Measurements from ENCODE around the gene NSD1.

Gene NSD1

DNA sequence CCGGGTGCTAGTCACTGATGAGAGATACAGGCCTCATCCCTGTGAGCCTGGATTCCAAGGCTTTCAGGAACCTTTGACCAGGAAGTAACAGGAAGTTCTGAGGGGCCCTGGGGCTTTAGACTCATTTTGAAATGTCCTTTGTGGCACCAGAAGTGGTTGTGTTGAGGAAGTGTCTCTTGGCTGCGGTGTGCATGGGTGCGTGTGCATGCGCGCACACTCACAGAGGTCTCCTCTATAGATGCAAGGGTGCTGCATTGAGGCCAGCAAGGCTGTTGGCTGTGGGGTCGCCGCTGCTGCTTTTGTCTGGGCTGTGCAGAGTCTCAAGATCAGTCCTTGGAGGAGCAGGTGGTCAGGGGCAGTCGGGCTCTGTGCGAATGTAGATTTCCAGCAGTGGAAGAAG, 162.4 kb downstream of the NSD1 start:
- Histone ChIP-seq H3K27ac (ENCODE audit: low read depth, low read length) (no peak overlapping the region), H3K27me3 (ENCODE audit: insufficient read depth, low read length) (no peaks in the 10 kb centered on the region), H3K36me3 (ENCODE audit: insufficient read depth, low read length) (peaks cover 74% of the 10 kb centered on the region), H3K9me3 (ENCODE audit: insufficient read depth, low read depth, low read length) (no peaks in the 10 kb centered on the region), H3K9ac (ENCODE audit: low read depth, low read length) (no peak overlapping the region), H3K4me1 (ENCODE audit: insufficient read depth, low read length) (peaks cover 24% of the 10 kb centered on the region), H3K4me3 (ENCODE audit: low read length) (no peak overlapping the region)
- 98% methylated on average over 9 of the region's 9 CpGs for WGBS

DNA sequence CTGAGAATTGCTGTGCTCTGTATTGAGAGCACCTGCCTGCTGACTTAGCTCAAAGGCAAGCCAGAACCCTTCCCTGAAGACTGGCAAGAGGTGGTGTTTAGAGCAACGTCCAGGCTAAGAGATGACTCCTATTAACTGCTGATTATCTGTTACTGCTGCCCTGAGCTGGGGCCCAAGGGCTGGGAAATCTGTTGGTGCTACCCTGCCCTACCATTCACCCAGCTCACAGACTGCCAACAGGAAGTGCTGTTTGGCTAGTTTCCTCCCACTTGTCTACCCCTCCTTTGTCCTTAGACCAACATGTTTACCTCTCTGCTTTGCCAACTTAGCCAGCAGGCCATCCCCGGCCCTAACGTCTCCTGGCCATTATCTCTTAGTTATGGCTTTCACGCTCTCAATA, 163.0 kb downstream of the NSD1 start:
- Histone ChIP-seq H3K27me3 (ENCODE audit: insufficient read depth, low read length) (no peaks in the 10 kb centered on the region), H3K27ac (ENCODE audit: low read depth, low read length) (no peak overlapping the region), H3K9me3 (ENCODE audit: insufficient read depth, low read depth, low read length) (no peaks in the 10 kb centered on the region), H3K9ac (ENCODE audit: low read depth, low read length) (no peak overlapping the region), H3K4me3 (ENCODE audit: low read length) (no peak overlapping the region), H3K4me1 (ENCODE audit: insufficient read depth, low read length) (peaks cover 24% of the 10 kb centered on the region), H3K36me3 (ENCODE audit: insufficient read depth, low read length) (peaks cover 76% of the 10 kb centered on the region)
- 90% methylated on average over 4 of the region's 4 CpGs for WGBS

DNA sequence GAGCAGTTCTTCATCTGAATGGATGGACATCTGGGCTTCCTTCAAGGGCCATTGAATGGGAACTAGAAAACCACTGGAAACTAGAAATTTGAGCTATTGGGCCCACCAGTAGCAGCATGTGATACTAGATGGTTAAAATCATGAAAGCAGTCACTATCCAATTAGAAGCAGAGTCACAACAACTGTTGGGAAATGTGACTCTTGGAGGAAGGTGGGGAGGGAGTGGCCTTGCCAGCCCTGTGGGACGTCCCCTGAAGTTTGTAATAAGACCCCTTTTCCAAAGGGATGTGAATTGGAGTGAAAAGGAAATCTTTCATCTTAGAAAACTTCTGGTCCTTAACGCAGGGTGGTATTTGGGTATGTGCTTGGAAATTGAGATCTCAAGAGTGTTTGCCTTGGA, 164.3 kb downstream of the NSD1 start:
- Histone ChIP-seq H3K9ac (ENCODE audit: low read depth, low read length) (no peak overlapping the region), H3K27ac (ENCODE audit: low read depth, low read length) (no peak overlapping the region), H3K4me3 (ENCODE audit: low read length) (no peak overlapping the region), H3K36me3 (ENCODE audit: insufficient read depth, low read length) (peaks cover 62% of the 10 kb centered on the region), H3K4me1 (ENCODE audit: insufficient read depth, low read length) (peaks cover 24% of the 10 kb centered on the region), H3K27me3 (ENCODE audit: insufficient read depth, low read length) (no peaks in the 10 kb centered on the region), H3K9me3 (ENCODE audit: insufficient read depth, low read depth, low read length) (no peaks in the 10 kb centered on the region)
- 85% methylated on average over 2 of the region's 2 CpGs for WGBS

DNA sequence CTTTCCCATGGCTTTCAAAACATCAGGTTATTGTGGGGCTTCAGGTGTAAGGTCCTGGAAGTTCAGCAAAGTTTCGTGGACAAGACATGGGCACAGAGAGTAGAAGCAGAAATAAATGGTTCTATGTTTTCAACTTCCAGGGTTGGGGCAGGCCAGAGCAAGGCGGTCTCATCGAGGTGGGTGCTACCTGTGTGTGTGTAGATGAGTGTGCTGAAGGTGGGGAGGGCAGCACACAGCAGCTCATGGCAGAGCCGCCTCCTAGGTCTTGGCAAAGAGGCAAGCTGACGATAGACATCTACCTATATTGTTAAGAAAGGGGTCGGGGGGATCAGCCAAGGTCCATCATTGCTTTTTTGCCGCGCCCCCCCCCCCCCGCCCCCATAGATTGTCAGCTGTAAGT, 166.1 kb downstream of the NSD1 start:
- Histone ChIP-seq H3K36me3 (ENCODE audit: insufficient read depth, low read length) (peaks cover 46% of the 10 kb centered on the region), H3K4me3 (ENCODE audit: low read length) (no peak overlapping the region), H3K9me3 (ENCODE audit: insufficient read depth, low read depth, low read length) (no peaks in the 10 kb centered on the region), H3K4me1 (ENCODE audit: insufficient read depth, low read length) (peaks cover 25% of the 10 kb centered on the region), H3K9ac (ENCODE audit: low read depth, low read length) (no peak overlapping the region), H3K27ac (ENCODE audit: low read depth, low read length) (no peak overlapping the region), H3K27me3 (ENCODE audit: insufficient read depth, low read length) (no peaks in the 10 kb centered on the region)
- WGBS = 91% methylated on average over 9 of the region's 9 CpGs

DNA sequence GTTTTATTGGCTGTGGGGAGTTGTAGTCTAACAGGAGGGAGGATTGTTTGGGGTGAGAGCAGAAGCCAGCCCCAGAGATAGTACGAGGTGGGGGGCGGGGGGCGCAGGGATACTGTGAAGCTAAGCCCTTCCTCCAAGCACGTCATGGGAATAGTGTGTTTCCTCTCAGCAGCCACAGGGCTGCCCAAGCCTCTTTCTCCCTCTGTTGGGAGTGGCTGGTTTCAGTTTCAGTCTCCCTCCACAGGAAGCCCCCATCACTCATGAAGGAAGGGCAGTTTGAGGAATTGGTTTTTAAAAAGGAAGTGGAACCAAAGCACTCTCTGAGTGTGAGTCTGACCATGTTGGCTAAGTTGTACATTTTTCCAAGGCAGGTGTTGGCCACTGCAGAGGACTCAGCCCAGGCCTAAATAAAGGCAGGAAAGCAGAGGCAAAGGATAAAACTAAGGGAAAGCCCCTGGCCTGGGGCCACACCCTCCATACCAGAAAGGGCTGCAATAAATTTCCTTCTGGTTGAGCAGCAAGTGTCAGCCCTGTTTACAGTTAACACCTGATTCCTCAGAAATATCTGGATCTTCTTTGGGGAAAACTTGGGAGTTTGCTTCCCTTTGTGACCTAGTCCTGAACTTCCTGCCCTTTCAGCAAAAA, 166.8 kb downstream of the NSD1 start:
- Histone ChIP-seq H3K27ac (ENCODE audit: low read depth, low read length) (peak overlapping the region; percentile 39; the same call in 1 of the 2 replicates), H3K27me3 (ENCODE audit: insufficient read depth, low read length) (no peaks in the 10 kb centered on the region), H3K9ac (ENCODE audit: low read depth, low read length) (no peak overlapping the region), H3K9me3 (ENCODE audit: insufficient read depth, low read depth, low read length) (no peaks in the 10 kb centered on the region), H3K4me1 (ENCODE audit: insufficient read depth, low read length) (peaks cover 29% of the 10 kb centered on the region), H3K36me3 (ENCODE audit: insufficient read depth, low read length) (peaks cover 46% of the 10 kb centered on the region), H3K4me3 (ENCODE audit: low read length) (no peak overlapping the region)
- WGBS = 76% methylated on average over 4 of the region's 4 CpGs

DNA sequence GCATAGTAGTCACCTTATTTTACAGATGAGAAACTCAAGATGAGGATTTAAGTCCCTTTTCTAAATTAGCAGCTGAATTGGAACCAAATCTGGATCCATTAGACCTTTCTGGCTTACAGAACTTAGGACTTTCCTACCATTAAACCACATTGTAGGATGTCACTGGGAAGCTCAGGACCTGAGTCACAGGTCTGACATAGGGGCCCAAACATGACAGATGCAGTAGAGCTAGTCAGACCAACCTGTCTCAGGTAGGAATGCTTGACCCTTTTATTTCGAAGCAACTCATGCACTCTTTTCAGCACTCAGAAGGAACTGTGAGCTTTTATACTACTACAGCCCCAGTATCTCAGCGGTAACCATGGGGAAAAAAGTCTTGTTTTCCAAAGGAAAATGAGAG, 167.4 kb downstream of the NSD1 start:
- Histone ChIP-seq H3K27me3 (ENCODE audit: insufficient read depth, low read length) (no peaks in the 10 kb centered on the region), H3K36me3 (ENCODE audit: insufficient read depth, low read length) (peaks cover 46% of the 10 kb centered on the region), H3K9ac (ENCODE audit: low read depth, low read length) (no peak overlapping the region), H3K4me1 (ENCODE audit: insufficient read depth, low read length) (peaks cover 29% of the 10 kb centered on the region), H3K4me3 (ENCODE audit: low read length) (no peak overlapping the region), H3K9me3 (ENCODE audit: insufficient read depth, low read depth, low read length) (no peaks in the 10 kb centered on the region), H3K27ac (ENCODE audit: low read depth, low read length) (peak overlapping the region; percentile 39; the same call in 1 of the 2 replicates)
- WGBS = 92% methylated on average over 2 of the region's 2 CpGs

DNA sequence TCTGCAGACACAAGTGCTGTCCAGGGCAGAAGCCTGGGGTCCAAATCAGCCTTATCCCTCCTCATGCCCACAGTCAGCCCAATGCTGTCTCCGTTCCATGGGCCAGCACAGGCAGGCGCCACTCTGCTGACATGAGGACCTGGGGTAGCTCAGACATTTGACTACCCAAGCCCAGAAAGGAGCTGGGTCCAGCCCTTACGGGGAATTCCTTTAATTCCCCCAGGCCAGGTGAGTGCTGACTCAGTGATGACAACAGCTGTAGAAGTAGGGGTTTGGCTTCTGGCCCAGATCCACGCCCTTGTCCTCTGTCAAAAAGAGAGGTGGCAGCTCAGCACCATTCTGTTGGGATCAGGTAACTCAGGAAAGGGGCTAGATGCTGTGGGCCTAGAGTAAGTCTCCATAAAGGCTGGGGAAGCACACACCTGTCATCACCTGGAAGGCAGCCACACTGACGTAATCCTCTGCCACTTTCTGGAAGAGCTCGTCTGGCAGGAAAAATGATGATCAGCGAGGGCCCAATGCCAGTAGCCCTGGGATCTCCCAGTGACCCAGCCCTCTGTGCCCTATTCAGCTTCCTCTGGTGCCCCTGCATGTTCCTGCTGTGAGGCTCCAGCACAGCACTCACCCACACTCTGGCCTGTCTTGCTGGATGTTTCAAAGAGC, 168.1 kb downstream of the NSD1 start:
- no peak overlapping the region for H3K27ac ChIP-seq (ENCODE audit: low read depth, low read length)
- peaks cover 46% of the 10 kb centered on the region for H3K36me3 ChIP-seq (ENCODE audit: insufficient read depth, low read length)
- no peaks in the 10 kb centered on the region for H3K27me3 ChIP-seq (ENCODE audit: insufficient read depth, low read length)
- H3K9me3 ChIP-seq (ENCODE audit: insufficient read depth, low read depth, low read length) = no peaks in the 10 kb centered on the region
- no peak overlapping the region for H3K4me3 ChIP-seq (ENCODE audit: low read length)
- 92% methylated on average over 7 of the region's 7 CpGs for WGBS
- H3K4me1 ChIP-seq (ENCODE audit: insufficient read depth, low read length) = peaks cover 29% of the 10 kb centered on the region
- no peak overlapping the region for H3K9ac ChIP-seq (ENCODE audit: low read depth, low read length)

DNA sequence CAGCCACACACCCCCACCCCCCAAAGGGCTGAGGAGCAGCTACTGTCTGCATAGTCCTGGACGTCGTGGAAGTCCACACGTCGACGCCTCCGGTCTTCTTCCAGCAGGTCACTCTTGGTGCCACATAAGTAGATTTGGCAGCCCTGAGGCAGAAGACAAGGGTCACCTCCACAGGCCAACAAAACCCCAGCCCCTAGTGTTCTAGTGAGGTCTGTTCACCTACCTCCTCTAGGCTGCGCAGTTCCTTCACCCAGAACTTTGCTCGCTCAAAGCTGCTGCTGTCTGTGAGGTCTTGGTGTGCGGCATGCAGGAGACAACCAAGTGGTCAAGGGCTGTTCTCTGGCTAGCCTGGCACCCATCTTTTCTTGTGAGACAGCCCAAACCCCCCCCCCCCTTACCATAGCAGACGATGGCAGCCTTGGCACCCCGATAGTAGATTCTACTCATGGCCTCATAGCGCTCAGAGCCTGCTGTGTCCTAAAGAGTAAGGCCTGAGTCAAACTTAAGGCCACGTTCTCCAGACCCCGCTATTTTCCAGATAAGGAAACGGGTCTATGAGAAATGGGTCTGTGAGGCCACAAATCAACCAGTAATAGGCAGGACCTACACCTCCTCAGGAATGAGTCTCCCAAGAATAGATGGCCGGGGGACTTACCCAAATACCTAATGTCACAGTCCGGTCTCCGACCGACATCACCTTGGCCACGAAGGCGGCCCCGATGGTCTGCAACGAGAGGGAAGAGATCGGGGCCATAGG, 169.0 kb downstream of the NSD1 start:
- Histone ChIP-seq H3K27me3 (ENCODE audit: insufficient read depth, low read length) (no peaks in the 10 kb centered on the region), H3K36me3 (ENCODE audit: insufficient read depth, low read length) (peaks cover 48% of the 10 kb centered on the region), H3K9me3 (ENCODE audit: insufficient read depth, low read depth, low read length) (no peaks in the 10 kb centered on the region), H3K9ac (ENCODE audit: low read depth, low read length) (peak overlapping the region; percentile 97; the same call in 1 of the 2 replicates), H3K27ac (ENCODE audit: low read depth, low read length) (no peak overlapping the region), H3K4me3 (ENCODE audit: low read length) (peak overlapping the region; percentile 99), H3K4me1 (ENCODE audit: insufficient read depth, low read length) (peaks cover 25% of the 10 kb centered on the region)
- 47% methylated on average over 24 of the region's 24 CpGs for WGBS

DNA sequence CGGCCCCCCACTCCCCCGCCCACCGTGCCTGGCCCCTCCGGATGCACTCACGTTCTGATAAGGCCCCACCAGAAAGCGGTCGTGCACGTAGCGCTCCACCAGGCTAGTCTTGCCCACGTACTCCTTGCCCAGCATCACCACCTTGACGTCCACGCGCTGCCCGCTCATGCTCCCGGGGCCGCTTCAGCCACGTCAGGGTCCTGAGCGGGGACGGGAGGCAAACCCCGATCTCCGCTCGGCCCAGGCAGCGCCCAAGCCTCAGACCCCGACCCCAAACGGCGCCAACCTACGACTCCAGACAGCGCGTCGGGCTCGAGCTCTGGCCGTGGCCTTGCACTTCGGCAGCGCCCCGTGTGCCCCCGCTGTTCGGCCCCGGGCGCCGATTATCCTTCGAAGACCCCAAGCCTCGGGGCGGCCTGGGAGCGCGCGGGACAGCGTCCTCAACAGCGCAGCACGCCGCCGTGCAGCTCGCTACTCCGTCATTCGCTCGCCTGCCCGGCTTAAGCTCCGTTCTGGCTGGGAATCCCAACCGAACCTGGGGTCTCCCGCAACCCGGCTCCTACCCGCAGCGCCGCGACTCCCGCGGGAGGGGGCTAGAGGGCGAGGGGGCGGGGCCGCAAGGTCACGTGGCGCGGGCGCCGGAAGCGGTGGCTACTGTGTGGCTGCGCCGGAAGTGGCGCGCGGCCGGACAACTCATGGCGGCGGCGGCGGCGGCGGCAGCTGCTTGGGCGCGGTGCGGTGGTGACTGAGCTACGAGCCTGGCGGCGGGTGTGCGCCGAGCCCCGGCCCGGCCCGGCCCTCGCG, 169.8 kb downstream of the NSD1 start, which contains the start of the genes PRELID1 and RAB24:
TSS of gene PRELID1 (plus strand) at position 679 of the 804 bp plus-strand sequence. CDS start 187 bp downstream, outside the sequence.
TSS of gene RAB24 (minus strand) at position 599 of the 804 bp plus-strand sequence. CDS start at position 168, 431 bp downstream.
- no peaks in the 10 kb centered on the region for H3K27me3 ChIP-seq (ENCODE audit: insufficient read depth, low read length)
- peaks cover 44% of the 10 kb centered on the region for H3K36me3 ChIP-seq (ENCODE audit: insufficient read depth, low read length)
- H3K4me1 ChIP-seq (ENCODE audit: insufficient read depth, low read length) = peaks cover 19% of the 10 kb centered on the region
- H3K4me3 ChIP-seq (ENCODE audit: low read length) = peak within 1 kb of the TSS; percentile 99
- no peaks in the 10 kb centered on the region for H3K9me3 ChIP-seq (ENCODE audit: insufficient read depth, low read depth, low read length)
- H3K27ac ChIP-seq (ENCODE audit: low read depth, low read length) = peak within 1 kb of the TSS; percentile 76
- WGBS = under 1% methylated on average over 100 of the region's 100 CpGs
- H3K9ac ChIP-seq (ENCODE audit: low read depth, low read length) = peak within 1 kb of the TSS; percentile 97

DNA sequence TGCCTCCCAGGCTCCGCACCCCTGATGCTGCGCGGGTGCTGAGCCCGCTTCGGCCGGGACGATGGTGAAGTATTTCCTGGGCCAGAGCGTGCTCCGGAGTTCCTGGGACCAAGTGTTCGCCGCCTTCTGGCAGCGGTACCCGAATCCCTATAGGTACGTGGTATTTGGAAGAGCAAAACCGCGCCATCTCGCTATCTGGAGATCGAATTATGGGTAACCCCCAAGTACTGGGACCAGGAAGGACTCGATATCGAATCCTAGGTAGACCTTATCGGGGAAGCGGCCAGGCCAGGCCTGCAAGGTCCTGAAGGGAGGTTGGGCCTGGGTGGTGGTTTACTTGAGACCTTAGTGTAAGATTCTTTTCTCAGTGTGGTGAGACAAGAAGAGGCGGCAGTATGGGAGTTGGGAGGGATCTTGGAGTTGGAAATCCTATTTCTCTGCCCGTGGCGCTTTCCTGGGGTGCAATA, 170.4 kb downstream of the NSD1 start:
- under 1% methylated on average over 25 of the region's 25 CpGs for WGBS
- Histone ChIP-seq H3K4me1 (ENCODE audit: insufficient read depth, low read length) (peaks cover 12% of the 10 kb centered on the region; the same call in 1 of the 2 replicates), H3K9ac (ENCODE audit: low read depth, low read length) (peak overlapping the region; percentile 97), H3K9me3 (ENCODE audit: insufficient read depth, low read depth, low read length) (no peaks in the 10 kb centered on the region), H3K27ac (ENCODE audit: low read depth, low read length) (peak overlapping the region; percentile 76), H3K27me3 (ENCODE audit: insufficient read depth, low read length) (no peaks in the 10 kb centered on the region), H3K4me3 (ENCODE audit: low read length) (peak overlapping the region; percentile 99), H3K36me3 (ENCODE audit: insufficient read depth, low read length) (peaks cover 39% of the 10 kb centered on the region)

Measured in HUES64 (cell line).